GM18505 (cell line): ENCODE data around the gene CNTNAP2.
"Not testable (repeated sequence)": the region's sequence is repeated elsewhere in the genome, so short reads cannot be mapped to it uniquely, and the experiment has no call there.

Experiments used
- ATAC-seq: cut with Tn5 transposase; IDR thresholded peaks from one replicate; pipeline ENCODE4 v1.9.1; 2021; ENCODE audit not compliant: unreplicated experiment
- POLR2A ChIP-seq: IDR thresholded peaks from 4 replicates; pipeline ENCODE4 v1.6.1; 2011; ENCODE audit warnings: borderline replicate concordance; ENCODE audit not compliant: insufficient read depth, insufficient read length; ENCODE audit errors: extremely low read depth

The CNTNAP2 gene

DNA sequence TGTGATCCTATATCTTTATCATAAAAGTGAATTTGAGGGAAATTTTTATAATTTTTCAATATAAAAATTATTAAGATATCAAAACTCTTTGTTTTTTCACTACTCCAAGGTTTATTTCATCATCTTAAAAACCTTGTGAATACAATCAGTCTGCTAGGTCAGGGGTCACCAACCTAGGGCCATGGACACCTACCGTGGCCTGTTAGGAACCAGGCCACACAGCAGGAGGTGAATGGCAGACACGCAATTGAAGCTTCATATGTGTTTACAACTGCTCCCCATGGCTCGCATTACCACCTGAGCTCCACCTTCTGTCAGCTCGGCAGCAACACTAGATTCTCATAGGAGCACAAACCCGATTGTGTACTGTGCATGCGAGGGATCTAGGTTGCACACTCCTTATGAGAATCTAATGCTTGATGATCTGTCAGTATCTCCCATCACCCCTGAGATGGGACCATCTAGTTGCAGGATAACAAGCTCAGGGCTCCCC, 2202.8 kb downstream of the CNTNAP2 start:
- TF ChIP-seq POLR2A = no peak
- ATAC-seq = no peak

GRCh38 chr7:148325208-148325607, 2208.6 kb downstream of the CNTNAP2 start:
- no peak for TF ChIP-seq POLR2A
- ATAC-seq = no peak

DNA sequence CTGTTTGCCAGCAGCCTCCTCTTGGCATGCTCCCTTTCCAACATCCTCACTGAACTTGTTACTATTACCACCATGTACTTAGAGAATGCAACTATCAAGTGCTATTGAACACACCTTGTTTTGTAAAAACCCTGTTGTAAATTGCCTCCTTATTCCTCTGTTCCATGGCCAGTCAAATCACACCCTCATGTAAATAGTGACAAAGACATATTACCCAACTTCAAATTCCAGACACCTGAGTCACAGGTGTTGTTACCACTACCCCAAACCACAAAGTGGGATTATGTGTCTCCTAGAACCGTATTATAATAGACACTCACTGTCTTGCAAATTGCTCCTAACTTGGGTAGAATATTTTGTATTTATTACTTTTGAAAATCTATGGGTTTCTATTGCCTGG, 2210.8 kb downstream of the CNTNAP2 start:
- TF ChIP-seq POLR2A = no peak
- no peak for ATAC-seq

DNA sequence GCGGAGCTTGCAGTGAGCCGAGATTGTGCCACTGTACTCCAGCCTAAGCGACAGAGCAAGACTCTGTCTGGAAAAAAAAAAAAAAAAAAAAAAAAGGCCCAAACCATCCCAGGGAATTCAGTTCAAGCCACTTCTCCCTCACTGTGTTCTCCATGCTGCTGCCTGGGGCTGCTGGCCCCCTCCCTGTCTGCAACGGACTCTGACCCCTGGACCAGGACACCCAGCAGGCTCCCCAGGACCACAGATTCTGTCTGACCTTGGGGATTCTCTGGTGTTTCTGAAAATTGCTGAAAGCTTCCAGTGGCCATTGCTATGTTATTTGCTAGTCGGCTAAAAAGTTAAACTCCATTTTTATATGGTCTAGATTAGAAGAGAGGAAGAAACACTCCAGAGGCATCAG, 2212.3 kb downstream of the CNTNAP2 start:
- no peak for ATAC-seq
- no peak for TF ChIP-seq POLR2A

GRCh38 chr7:148330124-148330818, 2213.7 kb downstream of the CNTNAP2 start:
- TF ChIP-seq POLR2A = no peak
- ATAC-seq = no peak

DNA sequence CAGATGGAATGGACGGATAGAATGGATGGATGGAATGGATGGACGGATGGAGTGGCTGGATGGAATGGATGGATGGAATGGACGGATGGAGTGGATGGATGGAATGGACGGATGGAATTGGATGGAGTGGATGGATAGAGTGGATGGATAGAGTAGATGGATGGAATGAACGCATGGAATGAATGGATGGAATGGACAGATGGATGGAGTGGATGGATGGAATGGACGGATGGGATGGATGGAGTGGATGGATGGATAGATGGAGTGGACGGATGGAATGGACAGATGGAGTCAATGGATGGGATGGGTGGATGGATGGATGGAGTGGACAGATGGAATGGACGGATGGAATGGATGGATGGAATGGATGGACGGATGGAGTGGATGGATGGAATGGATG, 2214.2 kb downstream of the CNTNAP2 start:
- TF ChIP-seq POLR2A = no peak
- no peak for ATAC-seq

DNA sequence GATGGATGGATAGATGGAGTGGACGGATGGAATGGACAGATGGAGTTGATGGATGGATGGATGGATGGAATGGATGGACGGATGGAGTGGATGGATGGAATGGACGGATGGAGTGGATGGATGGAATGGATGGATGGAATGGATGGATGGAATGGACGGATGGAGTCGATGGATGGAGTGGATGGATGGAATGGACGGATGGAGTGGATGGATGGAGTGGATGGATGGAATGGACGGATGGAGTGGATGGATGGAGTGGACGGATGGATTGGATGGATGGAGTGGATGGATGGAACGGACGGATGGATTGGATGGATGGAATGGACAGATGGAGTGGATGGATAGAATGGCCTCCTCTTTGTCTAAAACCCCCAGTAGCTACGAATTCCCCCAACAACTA, 2214.9 kb downstream of the CNTNAP2 start:
- ATAC-seq = not testable (repeated sequence)

DNA sequence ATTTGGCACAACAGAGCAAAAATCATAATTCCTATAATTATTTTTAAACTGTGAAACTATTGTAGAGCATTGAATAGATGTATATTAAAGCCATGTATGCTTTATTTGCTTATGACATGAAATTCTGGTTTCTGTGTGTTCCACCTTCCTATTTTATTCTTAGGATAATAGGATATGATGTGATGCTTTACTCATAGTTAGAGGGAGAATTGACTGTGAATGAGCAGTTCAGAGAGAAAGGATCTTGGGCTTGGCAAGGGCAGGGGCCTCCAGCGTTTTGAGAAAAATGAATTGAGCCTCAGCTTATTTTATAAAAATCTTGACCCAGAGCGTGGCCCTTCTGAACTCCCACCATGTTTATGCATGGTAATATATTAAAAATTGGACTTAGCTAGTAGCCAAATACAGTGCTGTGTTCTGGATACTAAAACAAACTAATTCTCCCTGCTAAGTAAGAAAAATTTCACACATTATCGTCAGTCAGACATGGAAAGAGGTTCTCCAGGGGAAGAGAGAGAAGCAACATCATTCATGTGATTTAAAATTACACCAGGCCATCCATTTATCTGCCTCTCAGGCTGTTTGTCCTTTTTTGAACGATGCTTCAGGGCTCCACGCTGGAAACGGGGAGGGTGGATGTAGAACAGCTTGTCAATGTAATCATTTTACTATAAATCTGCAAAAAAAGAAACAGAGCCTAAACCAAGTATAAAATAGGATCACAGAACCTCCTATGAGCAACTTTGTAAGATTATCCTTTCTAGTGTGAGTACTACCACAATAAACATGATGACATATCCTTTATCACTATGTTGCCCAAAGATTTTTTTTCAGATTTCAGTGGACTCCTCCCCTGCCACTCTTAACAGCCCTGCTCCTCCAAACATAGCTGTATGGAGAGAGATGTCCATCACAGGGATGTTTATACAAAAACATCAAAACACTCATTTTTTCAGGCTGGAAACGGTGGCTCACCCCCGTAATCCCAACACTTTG, 2215.9 kb downstream of the CNTNAP2 start:
- TF ChIP-seq POLR2A = no peak
- ATAC-seq = no peak

- no peak for TF ChIP-seq POLR2A
- ATAC-seq = no peak
Observed at GRCh38 chr7:148334441-148334956, 2217.9 kb downstream of the CNTNAP2 start.

DNA sequence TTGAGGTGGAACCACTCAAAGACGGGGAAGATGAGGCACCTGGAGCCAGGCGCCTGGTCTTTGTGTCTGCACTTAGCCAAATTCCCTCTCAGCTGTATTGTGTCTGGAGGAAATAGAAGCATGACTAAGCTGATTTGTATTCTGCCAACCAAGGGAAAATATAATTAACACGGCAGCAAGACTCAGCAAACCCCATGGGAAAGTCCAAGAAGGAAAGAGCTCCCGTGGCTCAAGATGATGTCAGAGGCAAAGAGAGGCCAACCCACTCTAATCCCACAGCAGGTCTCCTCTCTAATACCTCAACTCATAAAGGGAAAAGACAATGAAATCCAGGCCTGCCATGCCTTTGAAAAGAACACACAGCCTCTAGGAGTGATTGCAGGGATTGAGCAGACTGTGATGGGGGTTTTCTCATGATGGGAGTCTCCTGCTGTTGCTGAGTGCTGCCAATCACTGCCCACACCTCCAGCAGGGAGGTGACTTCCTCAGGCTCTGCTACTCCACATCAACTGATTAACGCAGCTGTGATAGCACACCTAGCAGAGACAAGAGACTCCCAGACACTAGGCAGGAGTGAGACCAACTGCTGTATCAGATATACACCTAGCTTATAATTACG, 2218.5 kb downstream of the CNTNAP2 start:
- TF ChIP-seq POLR2A = no peak
- ATAC-seq = no peak

GRCh38 chr7:148335790-148336189, 2219.2 kb downstream of the CNTNAP2 start:
- ATAC-seq = no peak
- no peak for TF ChIP-seq POLR2A

GRCh38 chr7:148336411-148336810, 2219.8 kb downstream of the CNTNAP2 start:
- ATAC-seq = no peak
- no peak for TF ChIP-seq POLR2A

DNA sequence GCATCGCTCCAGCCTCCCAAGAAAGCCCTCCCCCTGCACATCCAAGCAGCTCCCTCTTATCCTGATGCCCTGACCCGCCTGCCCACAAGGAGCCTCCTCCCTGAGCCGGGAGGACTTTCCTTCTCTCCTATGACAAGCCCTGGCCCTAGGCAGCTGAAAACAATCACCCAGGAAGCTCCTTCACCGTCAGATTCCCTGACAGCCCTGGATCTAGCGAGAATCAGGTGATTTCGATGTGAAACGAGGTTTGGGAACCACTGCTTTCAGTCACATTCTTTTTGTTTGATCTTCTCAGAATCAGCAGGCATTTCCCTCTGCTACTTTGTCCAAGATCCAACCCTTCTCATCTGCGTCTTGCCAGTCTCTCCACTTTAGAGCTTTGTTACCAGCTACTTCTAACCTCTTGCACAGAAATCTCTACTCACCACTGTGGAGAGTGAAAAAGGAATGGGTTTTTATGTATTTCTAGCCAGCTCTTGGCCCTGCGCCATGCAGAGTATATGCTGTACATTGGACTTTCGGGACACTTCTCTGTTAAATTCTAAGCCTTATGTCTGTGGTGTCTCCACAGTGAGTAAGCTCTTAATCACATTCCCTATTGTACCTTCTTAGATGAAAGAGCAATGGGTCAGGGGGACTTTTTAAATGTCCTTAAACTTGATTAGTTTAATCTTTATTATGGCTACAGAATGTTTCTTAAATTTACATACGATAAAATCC, 2220.8 kb downstream of the CNTNAP2 start:
- no peak for ATAC-seq
- TF ChIP-seq POLR2A = no peak
